Vagina (tissue), 2 donors: ENCODE measurements around the gene MAP2K5. TPM values are rescaled to one million over a fixed set of nuclear protein-coding genes. Genes with fewer than 3 reads are reported as not detected.

ENCODE experiments used
- DNase-seq, 2 donors: peaks; one replicate each; pipeline ENCODE4 v3.0.0-alpha.2; 2017; ENCODE audit errors: extremely low spot score in 2 of 2
- H3K27ac ChIP-seq: fragments of 200-600 bp; sonication (generic); one replicate; pipeline ENCODE4 v1.5.1; 2019
- H3K27me3 ChIP-seq: fragments of 200-600 bp; sonication (generic); one replicate; pipeline ENCODE4 v1.5.1; 2019
- H3K36me3 ChIP-seq, 2 donors: fragments of 200-600 bp; sonication (generic); one replicate each; pipeline ENCODE4 v1.5.1; 2017 to 2019
- H3K4me1 ChIP-seq: fragments of 200-600 bp; sonication (generic); one replicate; pipeline ENCODE4 v1.5.1; 2019
- H3K4me3 ChIP-seq, 2 donors: fragments of 200-600 bp; sonication (generic); 1 replicate in 1 of 2; 2 replicates in 1 of 2; pipeline ENCODE4 v1.5.1; 2016 to 2019
- H3K9me3 ChIP-seq: fragments of 200-600 bp; sonication (generic); one replicate; pipeline ENCODE4 v1.5.1; 2019
- CTCF ChIP-seq, 3 experiments: fragments of 450-650 bp in 2 of 3; fragments of 200-600 bp in 1 of 3; sonication (generic) in 1 of 3; IDR thresholded peaks; one replicate each; pipeline ENCODE4 v1.5.1; 2017 to 2019; ENCODE audit warnings: antibody characterized with exemption in 3 of 3, mild to moderate bottlenecking in 2 of 3, moderate library complexity in 2 of 3
- POLR2A ChIP-seq, 2 donors: fragments of 450-650 bp; IDR thresholded peaks; one replicate each; pipeline ENCODE4 v1.6.1; 2017; ENCODE audit warnings: antibody characterized with exemption in 2 of 2, mild to moderate bottlenecking in 2 of 2, moderate library complexity in 2 of 2
- POLR2AphosphoS5 ChIP-seq, 2 donors: sonication (generic); formaldehyde crosslinking; IDR thresholded peaks; one replicate each; pipeline ENCODE4 v1.9.0; 2017; ENCODE audit warnings: antibody characterized with exemption in 2 of 2, mild to moderate bottlenecking in 2 of 2, low read depth in 1 of 2; ENCODE audit not compliant: insufficient read depth in 1 of 2
- intact Hi-C: fragments of 100-400 bp; cut with DNase I; formaldehyde crosslinking; loops from one replicate; pipeline ENCODE4 v1.15.1; 2023
- total RNA-seq: library from RNA; depleted of rRNA; stranded (reverse); fragments of >200 nt; gene quantifications from one replicate; pipeline ENCODE4 v1.2.3, GENCODE V29; 2016

MAP2K5 gene
- total RNA-seq, 1 donor from 2014 or later = 13.5 TPM

DNA sequence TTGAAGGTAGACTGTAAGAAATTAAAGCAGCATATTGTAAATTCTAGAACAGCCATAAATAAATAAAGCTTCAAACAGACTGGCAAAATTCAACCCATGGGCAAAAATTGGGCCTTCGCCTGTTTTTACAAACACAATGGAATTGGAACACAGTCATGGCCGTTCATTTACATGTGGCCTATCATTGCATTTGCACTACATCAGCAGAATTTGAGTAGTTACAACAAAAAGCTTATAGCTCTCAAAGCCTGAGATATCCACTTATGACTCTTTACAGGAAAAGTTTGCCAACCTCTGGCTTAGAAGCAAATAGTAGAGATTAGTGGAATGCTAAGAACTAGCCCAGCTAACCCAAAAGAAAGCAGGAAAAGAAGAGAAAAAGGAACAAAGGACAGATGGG lies 143.2 kb downstream of the MAP2K5 start:
- Histone ChIP-seq H3K4me1 (no peaks in the 10 kb centered on the region), H3K9me3 (peaks cover 7% of the 10 kb centered on the region), H3K27me3 (no peaks in the 10 kb centered on the region), H3K4me3 (no peak overlapping the region), H3K27ac (no peak overlapping the region), H3K36me3 (no peaks in the 10 kb centered on the region)
- no peak for DNase-seq
- TF ChIP-seq CTCF (IDR thresholded peaks at IDR 0.05) (no peak), POLR2A (IDR thresholded peaks at IDR 0.05) (no peak), POLR2AphosphoS5 (IDR thresholded peaks at IDR 0.05; ENCODE audit: insufficient read depth in 1 of 2, low read depth in 1 of 2) (no peak)
- intact Hi-C loops = no loop called here

GRCh38 chr15:67690936-67691335 lies 148.4 kb downstream of the MAP2K5 start:
- Histone ChIP-seq H3K36me3 (no peaks in the 10 kb centered on the region), H3K4me3 (no peak overlapping the region), H3K27me3 (no peaks in the 10 kb centered on the region), H3K4me1 (no peaks in the 10 kb centered on the region), H3K27ac (no peak overlapping the region), H3K9me3 (no peaks in the 10 kb centered on the region)
- intact Hi-C loops = no loop called here
- no peak for DNase-seq
- TF ChIP-seq POLR2AphosphoS5 (IDR thresholded peaks at IDR 0.05; ENCODE audit: insufficient read depth in 1 of 2, low read depth in 1 of 2) (no peak), POLR2A (IDR thresholded peaks at IDR 0.05) (no peak), CTCF (IDR thresholded peaks at IDR 0.05) (no peak)

DNA sequence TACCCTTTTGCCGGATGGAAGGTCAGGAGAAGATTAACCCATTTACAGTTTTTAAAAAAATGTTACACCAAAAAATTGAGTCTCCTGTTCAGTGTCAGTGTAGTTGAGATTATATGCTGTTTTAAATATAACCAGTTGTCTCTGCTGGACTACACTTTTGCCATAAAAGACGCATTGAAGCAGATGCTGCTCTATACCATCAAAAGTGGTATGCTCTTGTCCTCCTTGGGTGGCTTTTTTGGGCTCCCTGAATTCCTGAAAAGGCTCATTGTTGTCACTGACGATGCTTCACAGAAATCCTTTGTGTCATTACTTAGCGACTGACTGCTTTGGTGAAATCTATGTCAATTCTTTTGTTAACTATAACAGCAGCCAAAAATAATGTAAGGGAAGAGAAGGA lies 148.9 kb downstream of the MAP2K5 start:
- Histone ChIP-seq H3K27me3 (no peaks in the 10 kb centered on the region), H3K27ac (no peak overlapping the region), H3K36me3 (no peaks in the 10 kb centered on the region), H3K9me3 (no peaks in the 10 kb centered on the region), H3K4me1 (no peaks in the 10 kb centered on the region), H3K4me3 (no peak overlapping the region)
- no peak for DNase-seq
- intact Hi-C loops = no loop called here
- TF ChIP-seq POLR2AphosphoS5 (IDR thresholded peaks at IDR 0.05; ENCODE audit: insufficient read depth in 1 of 2, low read depth in 1 of 2) (no peak), POLR2A (IDR thresholded peaks at IDR 0.05) (no peak), CTCF (IDR thresholded peaks at IDR 0.05) (no peak)

DNA sequence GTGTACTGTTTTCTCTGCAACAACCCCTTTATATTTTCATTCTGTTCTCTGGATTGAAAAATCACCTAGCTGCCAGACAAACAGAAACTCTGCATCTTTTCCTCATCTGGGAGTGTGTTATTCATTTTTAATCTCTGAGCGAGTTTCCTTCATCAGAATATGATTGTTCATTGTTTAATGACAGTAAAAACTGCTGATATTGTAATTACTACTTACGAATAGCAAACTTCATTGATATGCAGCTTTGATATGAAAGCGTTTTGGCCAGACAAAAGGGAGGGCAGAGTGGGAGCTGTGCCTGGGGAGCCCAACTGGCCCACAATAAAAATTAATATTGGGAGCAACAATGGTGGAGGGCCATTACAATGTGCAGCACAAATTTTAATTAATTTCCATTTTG lies 150.1 kb downstream of the MAP2K5 start:
- no peak for TF ChIP-seq POLR2A (IDR thresholded peaks at IDR 0.05)
- no peak for TF ChIP-seq CTCF (IDR thresholded peaks at IDR 0.05)
- TF ChIP-seq POLR2AphosphoS5 (IDR thresholded peaks at IDR 0.05; ENCODE audit: insufficient read depth in 1 of 2, low read depth in 1 of 2) = no peak
- Histone ChIP-seq H3K4me3 (no peak overlapping the region), H3K27me3 (no peaks in the 10 kb centered on the region), H3K9me3 (no peaks in the 10 kb centered on the region), H3K36me3 (no peaks in the 10 kb centered on the region), H3K27ac (no peak overlapping the region), H3K4me1 (no peaks in the 10 kb centered on the region)
- no peak for DNase-seq
- intact Hi-C loops = no loop called here

DNA sequence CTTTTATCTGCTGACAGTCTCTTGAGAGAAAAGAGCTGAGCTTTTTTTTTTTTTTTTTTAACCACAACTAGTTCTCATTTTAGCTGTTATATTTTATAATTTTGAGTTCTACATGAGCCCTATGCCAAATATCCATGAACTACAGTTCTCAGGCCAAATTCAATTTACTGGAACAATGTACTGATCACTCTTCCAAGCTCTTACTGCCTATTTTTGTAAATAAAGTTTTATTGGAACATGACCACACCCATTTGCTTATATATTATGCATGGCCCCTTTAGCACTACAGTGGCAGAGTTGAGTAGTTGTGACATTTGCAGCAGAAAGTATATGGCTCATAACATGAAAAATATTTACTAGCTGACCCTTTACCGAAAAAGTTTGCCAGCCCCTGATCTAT lies 153.6 kb downstream of the MAP2K5 start:
- no peak overlapping the region for H3K27ac ChIP-seq
- no peaks in the 10 kb centered on the region for H3K9me3 ChIP-seq
- no peak overlapping the region for H3K4me3 ChIP-seq
- no peaks in the 10 kb centered on the region for H3K27me3 ChIP-seq
- intact Hi-C loops = no loop called here
- H3K36me3 ChIP-seq = no peaks in the 10 kb centered on the region
- H3K4me1 ChIP-seq = peaks cover 9% of the 10 kb centered on the region
- TF ChIP-seq POLR2A (IDR thresholded peaks at IDR 0.05) (no peak), POLR2AphosphoS5 (IDR thresholded peaks at IDR 0.05; ENCODE audit: insufficient read depth in 1 of 2, low read depth in 1 of 2) (no peak), CTCF (IDR thresholded peaks at IDR 0.05) (no peak)
- DNase-seq = no peak
